Measurements from ENCODE around the gene LAPTM5.

GRCh38 chr1:30753660-30754123 lies 3.9 kb downstream of the LAPTM5 start:
- TF ChIP-seq POLR2A (IDR thresholded peaks at IDR 0.05) = no peak
- TF ChIP-seq CTCF (IDR thresholded peaks at IDR 0.05) = no peak
